Measurements from ENCODE around the gene YIPF2.

YIPF2 gene

DNA sequence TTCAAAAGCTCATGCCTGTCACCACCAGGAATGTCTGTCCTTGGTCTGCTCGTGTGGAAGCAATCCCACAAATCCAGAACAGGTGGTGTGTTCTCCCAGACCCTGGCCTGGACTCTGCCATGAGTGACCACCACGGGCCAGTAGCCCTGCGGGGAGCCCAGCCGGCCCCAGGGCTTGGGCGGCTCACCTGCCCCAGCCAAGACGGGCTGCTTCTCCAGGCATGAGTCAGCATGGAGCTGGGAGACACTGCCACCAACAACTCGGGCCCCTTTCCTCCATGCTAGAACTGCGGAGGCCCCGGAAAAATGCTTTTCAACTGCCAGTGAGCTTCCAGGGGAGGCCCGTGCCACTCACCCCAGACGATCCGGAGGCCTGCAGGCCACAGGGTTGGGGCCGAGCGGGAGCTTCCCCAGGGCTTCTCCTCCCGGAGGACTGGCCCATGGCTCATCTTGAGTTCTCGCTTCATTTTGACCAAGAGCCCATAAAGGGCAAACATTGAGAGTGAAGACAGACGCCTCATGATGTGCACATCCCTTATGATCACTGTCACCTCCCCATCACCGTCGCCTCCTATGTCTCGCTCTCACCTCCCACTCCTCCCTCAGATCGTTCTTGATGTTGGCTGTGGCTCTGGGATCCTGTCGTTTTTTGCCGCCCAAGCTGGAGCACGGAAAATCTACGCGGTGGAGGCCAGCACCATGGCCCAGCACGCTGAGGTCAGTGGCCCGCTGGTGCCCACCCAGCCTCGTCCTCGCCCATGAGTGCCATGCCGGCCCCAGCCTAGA, 16.7 kb downstream of the YIPF2 start:
- no peaks in the 10 kb centered on the region for H3K4me1 Mint-ChIP-seq (ENCODE audit: low read depth)
- no peak overlapping the region for H3K4me3 Mint-ChIP-seq
- H3K27ac Mint-ChIP-seq: no peak overlapping the region
- peaks cover 5% of the 10 kb centered on the region for H3K36me3 Mint-ChIP-seq (ENCODE audit: low read depth)
- H3K27me3 Mint-ChIP-seq (ENCODE audit: low read depth): no peaks in the 10 kb centered on the region
- DNase-seq (ENCODE audit: low spot score): no peak
- H3K9me3 Mint-ChIP-seq: no peaks in the 10 kb centered on the region

DNA sequence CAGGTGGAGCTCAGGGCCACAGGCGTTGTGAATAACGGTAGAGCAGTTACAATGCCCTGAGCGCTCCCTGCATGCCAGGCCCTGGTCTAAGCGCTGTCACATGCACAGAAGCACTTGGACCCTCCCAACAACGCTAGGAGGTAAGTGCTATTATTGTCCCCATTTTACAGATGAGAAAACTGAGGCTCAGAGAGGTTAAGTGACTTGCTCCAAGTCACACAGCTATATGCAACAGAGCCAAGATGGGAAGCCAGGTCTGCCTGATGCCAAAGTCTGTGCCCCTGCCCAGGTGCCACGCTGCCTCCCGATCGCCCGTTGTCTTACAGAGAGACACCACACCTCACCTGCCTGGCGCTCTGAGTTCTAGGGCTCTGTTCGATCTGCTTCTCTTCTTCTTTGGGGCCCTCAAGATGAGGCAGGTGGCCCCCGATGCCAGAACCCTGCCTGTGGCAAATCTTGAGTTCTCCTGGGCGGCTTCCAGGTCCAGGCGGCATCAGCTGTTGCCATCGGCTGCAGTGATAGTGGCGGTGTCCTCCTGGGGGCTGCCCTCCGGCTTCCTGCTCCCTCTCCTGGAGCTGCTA, 20.0 kb downstream of the YIPF2 start:
- H3K4me3 Mint-ChIP-seq: no peak overlapping the region
- no peaks in the 10 kb centered on the region for H3K27me3 Mint-ChIP-seq (ENCODE audit: low read depth)
- no peak overlapping the region for H3K27ac Mint-ChIP-seq
- no peaks in the 10 kb centered on the region for H3K4me1 Mint-ChIP-seq (ENCODE audit: low read depth)
- peaks cover 5% of the 10 kb centered on the region for H3K36me3 Mint-ChIP-seq (ENCODE audit: low read depth)
- no peak for DNase-seq (ENCODE audit: low spot score)
- H3K9me3 Mint-ChIP-seq: no peaks in the 10 kb centered on the region

GRCh38 chr19:10907925-10908324, 20.5 kb downstream of the YIPF2 start:
- no peaks in the 10 kb centered on the region for H3K27me3 Mint-ChIP-seq (ENCODE audit: low read depth)
- H3K36me3 Mint-ChIP-seq (ENCODE audit: low read depth): peaks cover 5% of the 10 kb centered on the region
- no peaks in the 10 kb centered on the region for H3K4me1 Mint-ChIP-seq (ENCODE audit: low read depth)
- no peak overlapping the region for H3K27ac Mint-ChIP-seq
- DNase-seq (ENCODE audit: low spot score): no peak
- H3K9me3 Mint-ChIP-seq: peaks cover 3% of the 10 kb centered on the region
- no peak overlapping the region for H3K4me3 Mint-ChIP-seq

- Mint-ChIP-seq H3K27ac (no peak overlapping the region), H3K27me3 (ENCODE audit: low read depth) (no peaks in the 10 kb centered on the region), H3K9me3 (peaks cover 4% of the 10 kb centered on the region), H3K4me1 (ENCODE audit: low read depth) (peaks cover 6% of the 10 kb centered on the region), H3K4me3 (no peak overlapping the region), H3K36me3 (ENCODE audit: low read depth) (no peaks in the 10 kb centered on the region)
- DNase-seq (ENCODE audit: low spot score): no peak
These were observed 29.2 kb downstream of the YIPF2 start for GRCh38 chr19:10899151-10899653.

GRCh38 chr19:10898633-10899032, 29.8 kb downstream of the YIPF2 start:
- H3K36me3 Mint-ChIP-seq (ENCODE audit: low read depth): no peaks in the 10 kb centered on the region

GRCh38 chr19:10896851-10897526, 31.4 kb downstream of the YIPF2 start:
- Mint-ChIP-seq H3K4me3 (no peak overlapping the region), H3K27me3 (ENCODE audit: low read depth) (no peaks in the 10 kb centered on the region), H3K9me3 (no peaks in the 10 kb centered on the region), H3K36me3 (ENCODE audit: low read depth) (no peaks in the 10 kb centered on the region), H3K27ac (peak overlapping the region; percentile 78), H3K4me1 (ENCODE audit: low read depth) (peaks cover 6% of the 10 kb centered on the region)
- DNase-seq (ENCODE audit: low spot score): no peak

More at GRCh38 chr19:10898633-10899032, 29.8 kb downstream of the YIPF2 start:
- Mint-ChIP-seq H3K27ac (no peak overlapping the region), H3K4me1 (ENCODE audit: low read depth) (peaks cover 6% of the 10 kb centered on the region), H3K4me3 (no peak overlapping the region), H3K27me3 (ENCODE audit: low read depth) (no peaks in the 10 kb centered on the region), H3K9me3 (peaks cover 4% of the 10 kb centered on the region)
- DNase-seq (ENCODE audit: low spot score): no peak

- no peaks in the 10 kb centered on the region for H3K27me3 Mint-ChIP-seq (ENCODE audit: low read depth)
- DNase-seq (ENCODE audit: low spot score): no peak
- H3K9me3 Mint-ChIP-seq: no peaks in the 10 kb centered on the region
- H3K4me3 Mint-ChIP-seq: no peak overlapping the region
- H3K4me1 Mint-ChIP-seq (ENCODE audit: low read depth): peaks cover 6% of the 10 kb centered on the region
- H3K36me3 Mint-ChIP-seq (ENCODE audit: low read depth): no peaks in the 10 kb centered on the region
- no peak overlapping the region for H3K27ac Mint-ChIP-seq
These were observed 32.5 kb downstream of the YIPF2 start for GRCh38 chr19:10895920-10896319.

DNA sequence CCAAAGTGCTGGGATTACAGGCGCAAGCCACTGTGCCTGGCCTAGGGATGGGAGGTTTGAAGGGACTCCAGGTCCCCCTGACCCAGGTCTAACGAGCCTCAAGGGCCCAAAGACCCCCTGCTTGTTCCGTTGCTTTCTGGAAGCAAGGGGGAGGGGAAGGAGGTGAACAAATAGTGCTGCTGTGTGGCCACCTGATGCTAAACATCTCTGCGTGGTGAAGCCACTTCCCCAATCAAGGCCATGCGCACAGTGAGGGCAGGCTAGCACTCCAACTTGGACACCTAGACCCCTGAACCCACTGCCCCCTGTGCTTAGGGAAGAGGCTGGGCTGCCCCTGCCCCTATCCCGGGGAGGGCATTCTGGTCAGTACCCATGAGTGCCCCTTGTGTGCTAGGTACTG, 33.1 kb downstream of the YIPF2 start:
- no peaks in the 10 kb centered on the region for H3K36me3 Mint-ChIP-seq (ENCODE audit: low read depth)
- H3K4me1 Mint-ChIP-seq (ENCODE audit: low read depth): peaks cover 6% of the 10 kb centered on the region
- no peaks in the 10 kb centered on the region for H3K27me3 Mint-ChIP-seq (ENCODE audit: low read depth)
- no peak overlapping the region for H3K27ac Mint-ChIP-seq
- H3K9me3 Mint-ChIP-seq: no peaks in the 10 kb centered on the region
- H3K4me3 Mint-ChIP-seq: no peak overlapping the region
- no peak for DNase-seq (ENCODE audit: low spot score)

DNA sequence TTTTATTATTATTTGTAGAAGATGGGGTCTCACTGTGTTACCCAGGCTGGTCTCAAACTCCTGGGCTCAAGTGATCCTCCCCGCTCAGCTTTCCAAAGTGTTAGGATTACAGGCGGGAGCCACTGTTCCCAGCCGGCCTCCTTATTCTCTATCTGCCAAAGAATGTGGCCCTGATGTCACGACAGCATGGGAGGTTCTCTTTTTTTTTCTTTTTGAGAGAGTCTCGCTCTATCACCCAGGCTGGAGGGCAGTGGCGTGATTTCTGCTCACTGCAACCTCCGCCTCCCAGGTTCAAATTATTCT, 33.6 kb downstream of the YIPF2 start:
- Mint-ChIP-seq H3K9me3 (no peaks in the 10 kb centered on the region), H3K4me1 (ENCODE audit: low read depth) (peaks cover 6% of the 10 kb centered on the region), H3K36me3 (ENCODE audit: low read depth) (no peaks in the 10 kb centered on the region), H3K27me3 (ENCODE audit: low read depth) (no peaks in the 10 kb centered on the region), H3K27ac (no peak overlapping the region), H3K4me3 (no peak overlapping the region)
- no peak for DNase-seq (ENCODE audit: low spot score)

DNA sequence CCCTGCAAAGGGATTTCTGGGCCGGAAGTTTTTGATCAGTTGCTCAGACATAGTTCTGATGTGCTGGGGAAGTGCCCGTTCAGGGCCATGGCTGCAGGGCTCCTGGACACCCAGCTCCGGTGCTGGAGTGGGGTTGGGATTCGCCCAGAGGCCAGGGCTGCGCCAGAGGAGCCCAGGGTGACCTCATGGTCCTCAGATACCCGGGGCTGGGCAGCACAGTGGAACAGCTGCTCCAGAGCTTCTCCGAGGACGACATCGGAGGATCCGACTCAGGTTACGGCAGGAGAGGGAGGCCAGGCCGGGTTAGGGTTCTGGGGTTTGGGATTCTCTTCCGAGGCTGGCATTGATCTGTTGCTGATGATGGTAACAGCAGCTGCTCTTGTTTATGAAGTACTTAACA, 36.2 kb downstream of the YIPF2 start:
- no peak for DNase-seq (ENCODE audit: low spot score)
- Mint-ChIP-seq H3K4me1 (ENCODE audit: low read depth) (peaks cover 6% of the 10 kb centered on the region), H3K27me3 (ENCODE audit: low read depth) (no peaks in the 10 kb centered on the region), H3K36me3 (ENCODE audit: low read depth) (no peaks in the 10 kb centered on the region), H3K4me3 (no peak overlapping the region), H3K27ac (no peak overlapping the region), H3K9me3 (no peaks in the 10 kb centered on the region)

DNA sequence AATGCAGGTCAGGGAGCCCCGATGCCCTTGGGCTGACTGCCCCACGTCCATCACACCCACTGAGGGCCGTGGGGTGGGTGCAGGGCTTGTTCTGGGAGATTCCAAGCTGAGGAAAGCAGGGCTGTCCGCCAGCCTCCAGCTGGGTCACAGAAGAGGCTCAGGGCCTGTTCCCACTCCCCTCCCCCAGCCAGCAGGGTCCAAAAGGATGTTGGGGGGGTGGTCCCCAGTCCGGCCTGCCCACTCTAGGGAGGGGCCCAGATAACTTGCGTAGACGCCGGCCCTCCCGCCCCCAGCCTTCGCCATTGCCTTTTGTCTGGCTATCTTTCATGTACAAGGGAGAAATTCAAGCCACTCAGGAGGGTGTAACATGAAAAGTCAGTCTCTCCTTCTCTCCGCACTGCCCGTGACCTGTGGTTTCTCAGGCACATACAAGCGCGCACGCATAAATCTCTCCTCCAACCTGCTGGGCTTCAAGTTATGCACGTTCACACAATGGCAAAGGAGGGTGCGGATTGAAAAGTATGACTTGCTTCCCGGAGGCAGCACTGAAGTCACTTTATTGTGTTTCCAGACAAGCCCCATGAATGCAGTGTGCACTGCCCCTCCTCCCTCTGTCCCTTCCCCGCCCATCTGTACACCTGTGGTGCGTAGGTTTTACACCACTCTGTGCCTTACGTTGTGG, 36.9 kb downstream of the YIPF2 start:
- Mint-ChIP-seq H3K9me3 (no peaks in the 10 kb centered on the region), H3K4me1 (ENCODE audit: low read depth) (no peaks in the 10 kb centered on the region), H3K36me3 (ENCODE audit: low read depth) (no peaks in the 10 kb centered on the region), H3K27ac (no peak overlapping the region), H3K27me3 (ENCODE audit: low read depth) (no peaks in the 10 kb centered on the region), H3K4me3 (no peak overlapping the region)
- DNase-seq (ENCODE audit: low spot score): no peak

- H3K36me3 Mint-ChIP-seq (ENCODE audit: low read depth): no peaks in the 10 kb centered on the region
- no peaks in the 10 kb centered on the region for H3K27me3 Mint-ChIP-seq (ENCODE audit: low read depth)
- DNase-seq (ENCODE audit: low spot score): no peak
- H3K27ac Mint-ChIP-seq: no peak overlapping the region
- H3K4me3 Mint-ChIP-seq: no peak overlapping the region
- H3K4me1 Mint-ChIP-seq (ENCODE audit: low read depth): no peaks in the 10 kb centered on the region
- H3K9me3 Mint-ChIP-seq: no peaks in the 10 kb centered on the region
These were observed 38.6 kb downstream of the YIPF2 start for GRCh38 chr19:10889880-10890279.

GRCh38 chr19:10888421-10888866, 40.0 kb downstream of the YIPF2 start:
- DNase-seq (ENCODE audit: low spot score): no peak
- Mint-ChIP-seq H3K4me3 (no peak overlapping the region), H3K27me3 (ENCODE audit: low read depth) (no peaks in the 10 kb centered on the region), H3K27ac (no peak overlapping the region), H3K9me3 (no peaks in the 10 kb centered on the region), H3K4me1 (ENCODE audit: low read depth) (no peaks in the 10 kb centered on the region), H3K36me3 (ENCODE audit: low read depth) (no peaks in the 10 kb centered on the region)

All from T-helper 2 cell treated with Interferon-gamma antibody and Interleukin-4, amounts not matched to agents 5 μg/mL and 100 μg/mL, for 36 hours (primary cell).